ENCODE results near the gene NFKBIB. TPM values are rescaled to one million over a fixed set of nuclear protein-coding genes. Genes with fewer than 3 reads are reported as not detected.

Gene NFKBIB
- total and polyA plus RNA-seq, 2 of the 8 experiments (the other 6 are each of a cell fraction or from before 2014, with no cell fraction given), result 37.3 to 44.1 TPM

- TF ChIP-seq SP2 (IDR thresholded peaks at IDR 0.05; ENCODE audit: low read length) (no peak), SP1 (IDR thresholded peaks at IDR 0.05; ENCODE audit: low read depth, low read length) (no peak), MAFK (IDR thresholded peaks at IDR 0.05; ENCODE audit: low read depth, low read length) (no peak), NRF1 (IDR thresholded peaks at IDR 0.05; ENCODE audit: low read depth, low read length) (no peak), HDAC6 (IDR thresholded peaks at IDR 0.05; ENCODE audit: low read depth, low read length) (no peak), ATF3 (IDR thresholded peaks at IDR 0.05; ENCODE audit: insufficient read depth, low read depth, low read length) (no peak), FOSL1 (IDR thresholded peaks at IDR 0.05; ENCODE audit: insufficient read depth, low read depth, low read length) (no peak)
Observed at GRCh38 chr19:38867171-38867780, 32.5 kb upstream of the NFKBIB start (continued).

Measured in H1 (cell line).